ENCODE measurements around the gene PLOD1.

GRCh38 chr1:11970441-11971185 lies 36.1 kb downstream of the PLOD1 start:
- TF ChIP-seq, protein P1, sequence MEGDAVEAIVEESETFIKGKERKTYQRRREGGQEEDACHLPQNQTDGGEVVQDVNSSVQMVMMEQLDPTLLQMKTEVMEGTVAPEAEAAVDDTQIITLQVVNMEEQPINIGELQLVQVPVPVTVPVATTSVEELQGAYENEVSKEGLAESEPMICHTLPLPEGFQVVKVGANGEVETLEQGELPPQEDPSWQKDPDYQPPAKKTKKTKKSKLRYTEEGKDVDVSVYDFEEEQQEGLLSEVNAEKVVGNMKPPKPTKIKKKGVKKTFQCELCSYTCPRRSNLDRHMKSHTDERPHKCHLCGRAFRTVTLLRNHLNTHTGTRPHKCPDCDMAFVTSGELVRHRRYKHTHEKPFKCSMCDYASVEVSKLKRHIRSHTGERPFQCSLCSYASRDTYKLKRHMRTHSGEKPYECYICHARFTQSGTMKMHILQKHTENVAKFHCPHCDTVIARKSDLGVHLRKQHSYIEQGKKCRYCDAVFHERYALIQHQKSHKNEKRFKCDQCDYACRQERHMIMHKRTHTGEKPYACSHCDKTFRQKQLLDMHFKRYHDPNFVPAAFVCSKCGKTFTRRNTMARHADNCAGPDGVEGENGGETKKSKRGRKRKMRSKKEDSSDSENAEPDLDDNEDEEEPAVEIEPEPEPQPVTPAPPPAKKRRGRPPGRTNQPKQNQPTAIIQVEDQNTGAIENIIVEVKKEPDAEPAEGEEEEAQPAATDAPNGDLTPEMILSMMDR (conservative IDR thresholded peaks at IDR 0.05 in 1 of 2, IDR thresholded peaks at IDR 0.05 in 1 of 2; ENCODE audit: extremely low read depth in 1 of 2, insufficient read depth in 1 of 2, low read depth in 1 of 2, low read length in 2 of 2): no peak
- no peak for TF ChIP-seq EZH2 (IDR thresholded peaks at IDR 0.05; ENCODE audit: borderline replicate concordance, low read length)
